Effector CD4-positive, alpha-beta T cell (primary cell): ENCODE data around the gene ZNF248.

Experiments used
- DNase-seq: peaks from one replicate; pipeline ENCODE4 v3.0.0-alpha.2; 2020

The ZNF248 gene

DNA sequence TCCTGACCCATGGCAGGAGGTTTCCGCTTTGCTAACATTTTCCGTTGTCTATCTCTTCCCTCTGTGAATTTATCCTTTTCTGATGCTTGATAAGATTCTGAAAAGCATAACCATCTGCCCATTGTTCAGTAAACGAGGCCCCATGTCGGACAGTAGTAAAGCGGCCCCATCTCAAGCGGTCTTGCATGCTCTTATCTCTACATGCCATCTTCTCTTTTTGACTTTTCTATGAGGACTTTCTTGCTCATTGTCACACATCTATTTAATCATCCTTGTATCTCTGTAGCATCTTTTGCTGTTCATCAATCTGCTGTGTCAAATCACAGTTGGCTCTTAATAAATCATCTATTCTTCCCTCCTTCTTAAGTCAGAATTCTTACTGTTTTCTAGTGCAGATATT is 37.6 kb downstream of the ZNF248 start:
- DNase-seq: no peak

GRCh38 chr10:37816290-37816689 is 41.1 kb downstream of the ZNF248 start:
- DNase-seq: no peak

- DNase-seq: no peak
Observed at GRCh38 chr10:37813763-37814162, 43.6 kb downstream of the ZNF248 start.

DNA sequence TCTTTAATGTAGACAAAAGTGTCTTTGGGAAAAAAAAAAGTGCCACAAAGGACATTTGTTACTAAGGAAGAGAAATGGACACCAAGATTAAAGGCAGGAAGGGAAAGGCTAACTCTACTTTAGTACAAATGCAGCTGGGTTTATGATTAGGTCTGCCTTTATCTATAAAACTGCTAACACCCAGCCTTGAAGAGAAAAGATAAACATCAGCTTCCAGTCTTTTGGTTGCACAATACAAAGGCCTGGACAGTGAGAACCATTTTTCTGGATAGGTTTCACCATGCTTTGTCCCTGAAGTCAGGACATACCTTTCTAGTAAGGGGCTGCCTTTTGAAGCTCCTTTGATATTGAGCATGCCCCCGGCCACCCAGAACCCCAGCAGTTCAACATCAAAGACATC is 45.1 kb downstream of the ZNF248 start:
- DNase-seq: no peak

GRCh38 chr10:37803269-37803668 is 54.1 kb downstream of the ZNF248 start:
- DNase-seq: no peak

DNA sequence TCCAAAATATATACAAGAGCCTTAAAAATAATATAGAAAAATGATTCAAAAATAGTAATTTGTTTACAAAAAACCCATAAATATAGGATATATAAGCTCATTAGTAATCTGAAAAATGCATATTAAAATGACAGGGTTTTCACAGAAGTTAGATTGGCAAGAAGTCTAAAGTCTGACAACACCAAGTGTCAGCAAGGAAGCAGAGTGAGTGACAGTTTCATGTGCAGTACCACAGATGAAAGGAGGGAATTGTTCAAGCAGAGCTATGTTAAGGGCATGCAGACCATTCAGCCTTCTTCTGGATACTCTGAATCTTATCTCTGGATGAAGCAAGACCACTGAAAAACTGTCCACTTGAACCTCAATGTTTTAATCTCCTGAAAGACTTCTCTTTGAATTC is 55.9 kb downstream of the ZNF248 start:
- DNase-seq: no peak

DNA sequence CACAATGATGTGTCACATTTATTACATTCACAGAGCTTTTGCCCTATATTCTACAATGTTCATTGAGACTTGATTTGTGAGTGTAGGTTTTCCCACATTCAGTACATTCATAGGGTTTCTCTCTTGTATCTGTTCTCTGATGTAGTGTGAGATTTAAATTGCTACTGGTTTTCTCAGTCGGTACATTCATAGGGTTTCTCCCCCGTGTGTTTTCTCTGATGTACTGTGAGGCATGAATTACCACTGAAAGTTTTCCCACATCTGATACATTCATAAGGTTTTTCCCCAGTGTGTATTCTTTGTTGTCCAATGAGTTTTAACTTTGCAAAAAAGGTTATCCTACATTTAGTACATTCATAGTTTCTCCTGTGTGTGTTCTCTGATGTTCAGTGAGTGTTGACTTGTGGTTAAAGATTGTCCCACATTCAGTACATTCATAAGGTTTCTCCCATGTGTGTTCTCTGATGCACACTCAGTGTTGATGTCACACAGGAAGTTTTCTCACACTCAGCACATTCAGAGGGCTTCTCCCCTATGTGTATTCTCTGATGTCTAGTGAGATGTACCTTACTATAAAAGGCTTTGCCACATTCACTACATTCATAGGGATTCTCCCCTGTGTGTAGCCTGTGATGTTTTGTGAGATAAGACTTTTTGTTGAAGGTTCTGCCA is 63.0 kb downstream of the ZNF248 start:
- no peak for DNase-seq

GRCh38 chr10:37789590-37789989 is 67.8 kb downstream of the ZNF248 start:
- DNase-seq: no peak

- DNase-seq: no peak
Observed at GRCh38 chr10:37784678-37785077, 72.7 kb downstream of the ZNF248 start.

- no peak for DNase-seq
Observed at GRCh38 chr10:37780536-37780935, 76.9 kb downstream of the ZNF248 start.

- no peak for DNase-seq
Observed at GRCh38 chr10:37777056-37777455, 80.4 kb downstream of the ZNF248 start.

- no peak for DNase-seq
Observed at GRCh38 chr10:37775612-37776011, 81.8 kb downstream of the ZNF248 start.

DNA sequence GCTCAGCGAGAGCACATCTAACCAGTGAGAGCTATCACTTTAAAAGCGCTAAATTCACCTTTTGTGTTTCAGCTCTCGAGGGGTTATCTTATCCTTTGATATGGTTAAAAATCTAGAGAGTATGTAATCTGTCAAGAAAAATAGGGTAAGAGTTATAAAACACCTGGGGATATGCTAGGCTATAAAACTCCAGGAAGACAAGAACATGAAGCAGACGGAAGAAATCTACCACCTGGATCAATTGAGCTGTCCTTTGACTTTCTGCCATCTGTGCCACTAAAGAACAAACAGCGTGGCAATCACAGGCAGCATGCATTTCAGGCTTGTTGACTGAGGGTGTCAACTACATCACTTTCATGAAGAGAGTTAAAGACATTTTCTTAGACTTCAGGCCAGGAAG is 83.1 kb downstream of the ZNF248 start:
- no peak for DNase-seq

GRCh38 chr10:37765216-37765615 is 92.2 kb downstream of the ZNF248 start:
- DNase-seq: no peak

DNA sequence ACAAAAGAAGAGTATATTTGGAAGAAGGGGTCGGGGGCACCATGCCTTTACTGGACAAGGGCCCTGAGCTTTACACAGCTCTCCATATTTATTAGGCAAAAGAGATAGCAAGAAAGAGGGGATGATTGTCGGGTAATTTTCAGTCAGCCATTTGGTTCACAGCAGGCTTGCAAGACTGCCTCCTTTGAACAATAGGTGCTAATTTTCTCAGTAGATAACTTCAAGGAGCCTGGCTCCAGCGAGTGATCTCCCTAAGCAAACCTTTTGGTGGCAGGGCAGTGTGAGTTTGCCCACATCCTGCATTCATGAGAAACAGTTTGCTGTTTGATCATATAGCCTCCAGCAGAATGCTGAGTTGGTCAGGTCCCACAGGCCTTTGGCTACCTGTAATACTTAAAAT is 94.3 kb downstream of the ZNF248 start:
- DNase-seq: no peak

DNA sequence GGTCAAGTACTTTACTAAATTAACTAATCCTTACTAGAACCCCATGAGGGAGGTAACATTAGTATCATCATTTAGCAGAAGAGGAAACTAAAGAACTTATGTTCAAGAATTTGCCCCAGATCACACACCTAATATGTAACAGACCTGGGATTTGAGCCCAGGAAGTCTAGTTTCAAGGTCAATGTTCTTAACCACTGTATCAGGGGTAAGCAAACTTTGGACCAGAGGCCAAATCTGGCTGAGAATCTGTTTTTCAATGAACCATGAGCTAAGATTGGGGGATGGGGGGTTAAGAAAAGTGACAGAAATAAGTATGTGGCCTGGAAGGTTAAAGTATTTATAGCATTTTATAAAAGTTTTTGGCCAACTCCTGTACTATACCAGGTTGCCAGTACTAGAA is 95.1 kb downstream of the ZNF248 start:
- no peak for DNase-seq

- no peak for DNase-seq
Observed at GRCh38 chr10:37760817-37761216, 96.6 kb downstream of the ZNF248 start.

GRCh38 chr10:37758074-37758473 is 99.3 kb downstream of the ZNF248 start:
- DNase-seq: no peak

DNA sequence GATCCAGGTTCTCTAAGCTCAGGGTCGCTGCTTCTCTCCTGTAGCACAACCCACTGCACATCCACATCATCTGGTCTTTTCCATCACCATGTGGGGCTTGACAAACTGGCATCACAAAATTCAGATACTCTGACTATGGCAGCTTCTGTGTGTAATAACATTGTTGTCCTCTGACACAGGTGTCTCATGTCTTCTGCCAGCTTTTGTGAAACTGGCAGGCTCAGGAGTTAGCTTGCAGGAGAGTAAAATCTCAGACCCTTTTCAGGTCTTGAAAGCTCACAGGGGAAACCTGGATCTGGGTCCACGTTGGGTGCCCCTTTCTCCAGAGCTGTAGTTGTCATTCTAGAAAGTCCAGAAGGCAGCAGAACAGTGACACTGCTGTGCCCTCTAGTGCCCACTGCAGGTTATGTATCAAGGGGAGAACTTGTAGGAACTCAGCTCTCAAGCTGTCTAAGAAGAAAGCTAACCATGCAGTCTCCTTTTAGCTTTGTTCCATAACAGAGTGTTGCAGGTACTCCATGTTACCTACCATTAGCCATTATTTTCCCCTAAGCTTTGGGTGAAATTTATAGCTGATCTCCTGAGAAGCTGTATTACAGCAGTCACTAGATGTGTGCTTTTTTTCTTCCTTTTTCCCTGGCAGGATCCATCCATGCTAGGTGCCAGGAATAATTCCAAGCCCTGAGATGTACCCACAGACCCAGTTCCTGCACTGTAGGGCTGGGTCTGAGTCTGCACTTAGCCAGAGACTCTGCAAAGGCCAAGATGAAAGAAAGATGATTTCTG is 102.7 kb downstream of the ZNF248 start:
- DNase-seq: no peak

GRCh38 chr10:37752334-37752875 is 105.0 kb downstream of the ZNF248 start:
- no peak for DNase-seq

DNA sequence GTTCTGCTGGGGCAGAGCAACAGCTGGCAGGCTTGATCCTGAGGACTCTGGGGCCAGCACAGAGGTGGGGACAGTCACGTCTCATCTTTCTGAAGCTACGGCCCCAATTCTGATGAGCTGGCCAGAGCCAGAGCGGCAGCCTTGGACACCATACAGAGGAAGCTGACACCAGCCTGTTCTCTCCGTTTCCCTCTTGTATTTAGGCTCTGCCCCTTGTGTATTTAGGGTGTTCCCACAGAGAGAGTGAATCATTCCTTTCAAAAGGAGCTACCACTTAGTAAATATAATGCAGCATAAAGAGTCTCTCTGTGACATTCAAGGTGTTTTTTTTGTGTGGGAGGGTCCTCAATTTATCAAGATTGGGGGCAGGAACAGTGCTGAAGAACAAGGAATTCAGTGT is 109.2 kb downstream of the ZNF248 start:
- DNase-seq: no peak

DNA sequence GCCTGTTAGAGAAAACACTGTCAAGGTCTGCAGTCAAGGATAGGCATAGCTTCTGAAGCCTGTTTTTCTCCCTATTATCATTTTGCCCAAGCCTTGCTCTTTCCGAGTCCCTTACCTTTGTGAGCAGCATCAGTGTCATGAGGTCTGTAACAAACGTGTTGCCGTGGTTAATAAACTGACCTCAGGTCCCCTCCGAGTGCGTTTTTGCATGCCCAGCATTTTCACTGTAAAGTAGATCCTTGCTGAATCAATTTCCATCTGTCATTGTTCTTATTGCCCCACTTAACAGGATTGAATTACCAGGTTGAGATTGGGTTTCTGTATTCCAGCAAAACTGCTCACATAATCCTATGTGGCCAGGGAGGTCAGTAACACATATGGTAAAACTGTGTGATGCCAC is 110.3 kb downstream of the ZNF248 start:
- no peak for DNase-seq

DNA sequence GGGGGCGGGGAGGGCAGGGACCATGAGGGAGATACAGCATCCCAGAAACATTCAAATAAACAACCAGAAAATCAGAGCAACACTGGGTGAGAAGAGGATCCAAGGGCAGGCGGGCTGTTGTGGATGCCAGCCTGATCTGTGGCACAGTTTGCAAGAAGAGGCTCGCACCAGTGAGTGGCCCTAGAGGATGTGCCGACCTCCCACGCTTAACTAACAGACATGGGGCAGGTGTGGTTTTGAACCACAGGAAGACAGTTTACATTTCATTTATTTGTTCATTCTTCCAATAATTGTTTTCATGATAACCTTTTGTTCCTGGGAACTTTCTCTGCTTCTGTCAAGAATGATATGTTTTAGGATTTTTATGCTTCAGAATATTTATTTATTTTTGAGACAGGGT is 115.6 kb downstream of the ZNF248 start:
- DNase-seq: no peak

GRCh38 chr10:37739181-37739580 is 118.2 kb downstream of the ZNF248 start:
- no peak for DNase-seq
